Astrocyte of the hippocampus (primary cell): Measurements from ENCODE around the gene TCF20.

ENCODE experiments used
- DNase-seq: peaks from one replicate; pipeline ENCODE4 v3.0.0; 2011; ENCODE audit warnings: low read depth, low spot score

TCF20 gene

GRCh38 chr22:42282252-42282942 lies 11.9 kb upstream of the TCF20 start:
- DNase-seq = no peak

GRCh38 chr22:42281706-42282251 lies 11.3 kb upstream of the TCF20 start:
- DNase-seq = no peak

- no peak for DNase-seq
Observed at GRCh38 chr22:42281284-42281683, 10.8 kb upstream of the TCF20 start.

GRCh38 chr22:42280836-42281235 lies 10.4 kb upstream of the TCF20 start:
- no peak for DNase-seq

GRCh38 chr22:42280140-42280539 lies 9.7 kb upstream of the TCF20 start:
- DNase-seq = no peak

- no peak for DNase-seq
Observed at GRCh38 chr22:42279425-42280020, 9.1 kb upstream of the TCF20 start.

GRCh38 chr22:42277988-42278776 lies 7.7 kb upstream of the TCF20 start:
- peak; percentile 52 for DNase-seq

GRCh38 chr22:42277232-42277753 lies 6.8 kb upstream of the TCF20 start:
- DNase-seq = no peak

GRCh38 chr22:42275970-42276369 lies 5.5 kb upstream of the TCF20 start:
- DNase-seq = no peak

- no peak for DNase-seq
Observed at GRCh38 chr22:42275176-42275575, 4.7 kb upstream of the TCF20 start.

- DNase-seq = peak; percentile 42
Observed at GRCh38 chr22:42273855-42274451, 3.5 kb upstream of the TCF20 start.

GRCh38 chr22:42272431-42272999 lies 2.1 kb upstream of the TCF20 start:
- DNase-seq = no peak

- DNase-seq = no peak
Observed at GRCh38 chr22:42271906-42272305, 1.5 kb upstream of the TCF20 start.

- DNase-seq = no peak
Observed at GRCh38 chr22:42271191-42271813, 849 bp upstream of the TCF20 start.

GRCh38 chr22:42270176-42270509 lies 310 bp downstream of the TCF20 start:
- no peak for DNase-seq

GRCh38 chr22:42269432-42270175 lies 849 bp downstream of the TCF20 start:
- DNase-seq = peak; percentile 51

GRCh38 chr22:42268852-42269410 lies 1.5 kb downstream of the TCF20 start:
- DNase-seq = no peak

- DNase-seq = no peak
Observed at GRCh38 chr22:42265321-42265720, 5.1 kb downstream of the TCF20 start.

- no peak for DNase-seq
Observed at GRCh38 chr22:42263944-42264343, 6.5 kb downstream of the TCF20 start.

- no peak for DNase-seq
Observed at GRCh38 chr22:42262964-42263363, 7.5 kb downstream of the TCF20 start.
